HG02678 (cell line): ENCODE measurements around the gene TMEM50A.
"Not testable (repeated sequence)": the region's sequence is repeated elsewhere in the genome, so short reads cannot be mapped to it uniquely, and the experiment has no call there.

ENCODE experiments used
- ATAC-seq: cut with Tn5 transposase; IDR thresholded peaks from one replicate; pipeline ENCODE4 v1.9.1; 2021; ENCODE audit warnings: mild to moderate bottlenecking, moderate library complexity; ENCODE audit not compliant: unreplicated experiment

The TMEM50A gene

GRCh38 chr1:25383090-25383489 is 45.0 kb downstream of the TMEM50A start:
- not testable (repeated sequence) for ATAC-seq

DNA sequence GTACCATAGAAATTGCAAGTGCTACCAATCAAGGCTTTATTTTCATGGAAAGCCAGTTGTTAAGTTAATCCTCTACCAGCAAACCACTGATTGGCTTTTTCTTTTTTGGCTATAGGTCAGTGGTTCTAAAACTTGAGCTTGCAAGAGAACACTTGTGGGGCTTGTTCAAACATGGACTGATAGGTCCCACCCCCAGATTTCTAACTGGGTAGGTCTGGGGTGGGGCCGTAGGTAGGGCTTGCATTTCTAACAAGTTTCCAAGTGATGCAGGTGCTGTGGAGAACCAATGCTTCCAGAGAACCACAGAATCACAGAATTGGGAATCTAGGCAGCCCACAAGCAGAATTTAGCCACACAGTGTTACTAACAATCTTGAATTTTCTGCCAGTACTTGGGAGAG is 45.7 kb downstream of the TMEM50A start:
- not testable (repeated sequence) for ATAC-seq

GRCh38 chr1:25387096-25387495 is 49.0 kb downstream of the TMEM50A start:
- ATAC-seq: not testable (repeated sequence)

- ATAC-seq: not testable (repeated sequence)
These were observed 50.6 kb downstream of the TMEM50A start for GRCh38 chr1:25388691-25389090.

GRCh38 chr1:25389721-25390120 is 51.6 kb downstream of the TMEM50A start:
- not testable (repeated sequence) for ATAC-seq

DNA sequence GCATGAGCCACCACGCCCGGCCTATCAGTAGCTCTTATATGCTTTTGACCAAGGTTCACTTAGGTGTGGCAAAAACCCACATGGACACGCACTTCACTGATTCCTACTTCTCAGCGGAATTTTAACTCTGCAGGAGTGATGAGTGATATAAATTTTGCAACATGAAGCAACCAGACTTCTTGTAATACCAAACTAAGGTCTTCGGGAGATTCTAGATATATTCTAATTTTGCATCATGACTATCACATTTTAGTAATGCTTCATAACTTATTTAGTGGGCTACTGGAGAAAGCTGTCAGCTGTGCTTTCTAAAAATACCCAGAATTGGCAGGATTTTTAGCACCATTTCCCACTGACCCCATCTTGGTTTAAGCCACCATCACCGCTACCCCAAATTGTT is 54.7 kb downstream of the TMEM50A start:
- no peak for ATAC-seq

DNA sequence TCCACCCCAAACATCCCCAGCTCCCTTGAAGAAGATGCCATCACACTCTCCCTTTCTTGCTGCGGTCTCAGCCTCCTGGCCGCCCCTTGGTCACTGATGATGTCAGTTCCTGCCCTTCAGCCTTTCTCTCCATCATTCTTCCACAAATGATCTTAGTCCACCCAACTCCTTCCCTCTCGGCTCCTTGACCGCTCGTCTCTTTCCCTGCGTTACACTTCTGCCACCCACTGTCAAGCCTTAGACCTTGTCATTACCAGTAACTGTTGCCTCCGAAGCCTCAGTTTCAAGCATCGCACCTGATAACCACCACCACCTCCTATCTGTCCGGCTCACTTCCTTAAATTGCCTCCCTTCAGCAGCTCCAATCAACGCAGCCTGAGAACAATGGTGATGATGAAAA is 59.4 kb downstream of the TMEM50A start:
- not testable (repeated sequence) for ATAC-seq

DNA sequence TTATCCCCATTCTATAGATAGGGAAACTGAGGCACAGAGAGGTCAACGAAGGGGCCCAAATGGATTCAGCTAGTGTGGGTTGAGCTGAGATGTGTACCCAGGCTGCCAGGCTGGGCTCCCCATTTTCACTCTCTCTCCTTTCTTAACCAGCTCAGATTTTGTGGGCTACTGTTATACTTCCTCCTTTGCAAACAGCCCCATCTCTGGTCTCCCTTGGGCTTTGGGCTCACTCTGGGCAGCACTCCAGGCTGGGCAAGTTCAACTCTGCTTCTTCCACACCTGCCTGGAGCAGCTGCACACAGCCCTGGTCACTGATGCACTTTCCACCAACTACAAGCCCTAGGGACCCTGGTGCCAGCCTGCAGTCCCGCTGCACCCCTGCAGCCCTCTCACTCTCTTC is 59.9 kb downstream of the TMEM50A start:
- not testable (repeated sequence) for ATAC-seq

- not testable (repeated sequence) for ATAC-seq
These were observed 65.0 kb downstream of the TMEM50A start for GRCh38 chr1:25402947-25403803.

DNA sequence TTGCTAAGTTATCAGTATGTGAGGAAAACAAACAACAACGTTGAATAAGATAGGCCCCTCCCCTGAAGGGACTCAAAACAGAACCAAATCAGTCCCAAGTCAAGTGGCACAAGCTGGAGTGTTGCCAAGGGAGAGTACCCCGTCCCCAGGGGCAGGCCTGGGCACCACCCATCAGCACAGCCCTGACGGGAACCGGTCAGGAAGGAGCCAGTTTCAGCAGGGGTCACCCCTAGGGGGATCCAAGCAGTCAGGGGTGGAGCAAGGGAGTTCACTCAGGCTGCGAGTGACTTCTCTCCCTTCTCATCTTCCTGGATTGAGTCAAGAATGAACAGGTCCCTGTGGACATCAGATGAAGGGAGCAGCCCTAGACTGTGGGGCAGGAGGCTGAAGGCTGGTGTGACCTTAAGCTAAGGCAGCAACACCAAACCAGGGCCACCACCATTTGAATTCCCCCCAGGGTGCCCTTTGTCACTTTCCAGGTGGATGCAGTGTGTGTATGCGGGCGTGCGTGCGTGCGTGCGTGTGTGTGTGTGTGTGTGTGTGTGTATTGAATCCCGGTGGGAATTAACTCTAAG is 67.7 kb downstream of the TMEM50A start:
- ATAC-seq: not testable (repeated sequence)

GRCh38 chr1:25409641-25410427 is 71.7 kb downstream of the TMEM50A start:
- ATAC-seq: not testable (repeated sequence)
